MM.1S (cell line): ENCODE results near the gene BICDL2.

Source experiments
- CTCF ChIP-seq: fragments of 300-600 bp; sonication (generic); IDR thresholded peaks from 2 replicates; pipeline ENCODE4 v1.5.1; 2016; ENCODE audit warnings: antibody characterized with exemption, low read length, mixed read lengths
- EZH2 ChIP-seq: fragments of 300-600 bp; sonication (generic); optimal IDR thresholded peaks from 2 replicates; pipeline ENCODE3; 2017; ENCODE audit warnings: low read depth, mild to moderate bottlenecking, antibody characterized with exemption, low read length, mixed read lengths

- TF ChIP-seq CTCF: no peak
- no peak for TF ChIP-seq EZH2
Observed at GRCh38 chr16:3022684-3023414, 13.9 kb downstream of the BICDL2 start.
